Sigmoid colon (tissue), 7 donors: ENCODE measurements around the gene TRIM45. TPM values are rescaled to one million over a fixed set of nuclear protein-coding genes. Genes with fewer than 3 reads are reported as not detected.

ENCODE experiments used
- DNase-seq: peaks from one replicate; pipeline ENCODE4 v3.0.0-alpha.2; 2019
- H3K27ac ChIP-seq, 4 donors: fragments of 200-600 bp; sonication (generic); one replicate each; pipeline ENCODE4 v1.5.1; 2016 to 2019; ENCODE audit warnings: mild to moderate bottlenecking in 1 of 4
- H3K27me3 ChIP-seq, 3 donors: fragments of 200-600 bp; sonication (generic); one replicate each; pipeline ENCODE4 v1.5.1; 2019; ENCODE audit warnings: mild to moderate bottlenecking in 1 of 3
- H3K36me3 ChIP-seq, 4 donors: fragments of 200-600 bp; sonication (generic); one replicate each; pipeline ENCODE4 v1.5.1; 2016 to 2019
- H3K4me1 ChIP-seq, 4 donors: fragments of 200-600 bp; sonication (generic); one replicate each; pipeline ENCODE4 v1.5.1; 2017 to 2019
- H3K4me3 ChIP-seq, 4 donors: fragments of 200-600 bp; sonication (generic); one replicate each; pipeline ENCODE4 v1.5.1; 2017 to 2019; ENCODE audit warnings: mild to moderate bottlenecking in 2 of 4, moderate library complexity in 1 of 4
- H3K9me3 ChIP-seq, 4 donors: fragments of 200-600 bp in 3 of 4; sonication (generic) in 3 of 4; one replicate each; pipeline versions ENCODE4 v1.5.1 to v1.6.1; 2013 to 2019
- EP300 ChIP-seq, 4 donors: sonication (generic); formaldehyde crosslinking; IDR thresholded peaks; one replicate each; pipeline ENCODE4 v1.6.1; 2017; ENCODE audit warnings: antibody characterized with exemption in 4 of 4
- POLR2A ChIP-seq, 2 donors: fragments of 450-650 bp; IDR thresholded peaks; one replicate each; pipeline ENCODE4 v1.6.1; 2016; ENCODE audit warnings: antibody characterized with exemption in 2 of 2, mild to moderate bottlenecking in 2 of 2, moderate library complexity in 2 of 2
- POLR2AphosphoS5 ChIP-seq, 4 donors: sonication (generic); formaldehyde crosslinking; IDR thresholded peaks; one replicate each; pipeline ENCODE4 v1.6.1; 2017; ENCODE audit warnings: antibody characterized with exemption in 4 of 4
- WGBS, 2 donors: extraction: QIAGEN DNeasy Blood & Tissue Kit; methylation state at CpG; one replicate each; pipeline ENCODE4 v1.1.7; 2013; 5-methylcytosine and 5-hydroxymethylcytosine counted together
- intact Hi-C: fragments of 100-400 bp; cut with DNase I; formaldehyde crosslinking; loops from one replicate; pipeline ENCODE4 v1.15.1; 2023
- polyA plus RNA-seq, 3 donors: library from polyadenylated mRNA; stranded (reverse); fragments of 200-250 nt; gene quantifications; one replicate each; pipeline ENCODE4 v1.2.3, GENCODE V29; 2013
- total RNA-seq, 4 donors: library from RNA; depleted of rRNA; stranded (reverse); fragments of >200 nt; gene quantifications; one replicate each; pipeline ENCODE4 v1.1.0, GENCODE V29; 2016
- TF ChIP-seq, protein P1 (sequence below), 4 experiments: fragments of 450-650 bp in 3 of 4; fragments of 200-600 bp in 1 of 4; IDR thresholded peaks; one replicate each; pipeline ENCODE4 v1.5.1; 2016 to 2019; ENCODE audit warnings: antibody characterized with exemption in 4 of 4, mild to moderate bottlenecking in 3 of 4, moderate library complexity in 2 of 4
- donor health status: healthy with polysubstance abuse.
- donor health status: Bipolar disorder and iron deficiency.
- donor health status: healthy.

TRIM45 gene
- total and polyA plus RNA-seq, 7 donors, result 0.46 to 9.1 (median 2.1) TPM

DNA sequence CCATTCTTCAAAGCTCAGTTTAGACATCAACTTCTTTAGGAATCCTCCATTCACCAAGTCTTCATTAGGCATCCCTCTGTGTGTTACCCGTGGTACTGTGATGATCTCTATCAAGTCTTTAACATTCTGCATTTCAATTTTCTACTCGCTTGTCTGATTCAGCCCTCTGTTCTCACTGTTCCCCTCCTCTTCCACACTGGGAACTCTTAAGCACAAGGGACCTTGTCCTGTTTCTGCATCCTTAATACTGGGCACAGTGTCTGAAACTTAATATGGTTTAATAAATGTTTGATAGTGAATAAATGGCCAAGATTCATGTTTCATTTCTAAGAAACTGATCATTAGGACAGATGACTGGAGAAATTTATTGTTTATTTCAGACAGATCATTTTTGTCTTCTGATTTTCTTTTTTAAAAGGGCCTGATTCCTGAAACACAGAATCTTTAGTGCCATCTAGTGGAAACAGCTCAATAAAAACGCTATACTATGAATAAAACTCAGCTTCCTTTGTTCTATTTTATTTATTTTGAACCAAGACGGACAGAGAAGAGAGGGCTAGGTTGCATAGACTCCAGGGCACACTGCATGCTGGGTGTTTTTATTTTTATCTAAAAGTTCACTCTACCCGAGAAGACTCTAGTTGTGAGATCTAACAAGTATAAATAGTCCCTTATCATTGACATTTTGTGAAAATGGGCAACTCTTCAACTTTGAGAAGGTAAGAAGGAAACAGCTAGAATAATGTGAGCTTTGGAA lies 7.0 kb upstream of the TRIM45 start:
- intact Hi-C loops, result loop anchor here (2.0 to 10.0 kb wide), 4 partner anchors 60 to 626 kb away; partner anchors contain the start of gene TENT5C
- Histone ChIP-seq H3K27ac (no peak overlapping the region), H3K9me3 (no peaks in the 10 kb centered on the region), H3K4me1 (no peaks in the 10 kb centered on the region), H3K4me3 (no peak overlapping the region), H3K36me3 (no peaks in the 10 kb centered on the region), H3K27me3 (no peaks in the 10 kb centered on the region)
- no peak for DNase-seq
- 31 to 32% methylated on average over 5 of the region's 5 CpGs for WGBS, 2 donors
- TF ChIP-seq POLR2A (IDR thresholded peaks at IDR 0.05) (no peak), POLR2AphosphoS5 (IDR thresholded peaks at IDR 0.05) (no peak), EP300 (IDR thresholded peaks at IDR 0.05) (no peak)
- TF ChIP-seq, protein P1, sequence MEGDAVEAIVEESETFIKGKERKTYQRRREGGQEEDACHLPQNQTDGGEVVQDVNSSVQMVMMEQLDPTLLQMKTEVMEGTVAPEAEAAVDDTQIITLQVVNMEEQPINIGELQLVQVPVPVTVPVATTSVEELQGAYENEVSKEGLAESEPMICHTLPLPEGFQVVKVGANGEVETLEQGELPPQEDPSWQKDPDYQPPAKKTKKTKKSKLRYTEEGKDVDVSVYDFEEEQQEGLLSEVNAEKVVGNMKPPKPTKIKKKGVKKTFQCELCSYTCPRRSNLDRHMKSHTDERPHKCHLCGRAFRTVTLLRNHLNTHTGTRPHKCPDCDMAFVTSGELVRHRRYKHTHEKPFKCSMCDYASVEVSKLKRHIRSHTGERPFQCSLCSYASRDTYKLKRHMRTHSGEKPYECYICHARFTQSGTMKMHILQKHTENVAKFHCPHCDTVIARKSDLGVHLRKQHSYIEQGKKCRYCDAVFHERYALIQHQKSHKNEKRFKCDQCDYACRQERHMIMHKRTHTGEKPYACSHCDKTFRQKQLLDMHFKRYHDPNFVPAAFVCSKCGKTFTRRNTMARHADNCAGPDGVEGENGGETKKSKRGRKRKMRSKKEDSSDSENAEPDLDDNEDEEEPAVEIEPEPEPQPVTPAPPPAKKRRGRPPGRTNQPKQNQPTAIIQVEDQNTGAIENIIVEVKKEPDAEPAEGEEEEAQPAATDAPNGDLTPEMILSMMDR (IDR thresholded peaks at IDR 0.05), result peak in 2 of 4 experiments; percentile 20 to 46

DNA sequence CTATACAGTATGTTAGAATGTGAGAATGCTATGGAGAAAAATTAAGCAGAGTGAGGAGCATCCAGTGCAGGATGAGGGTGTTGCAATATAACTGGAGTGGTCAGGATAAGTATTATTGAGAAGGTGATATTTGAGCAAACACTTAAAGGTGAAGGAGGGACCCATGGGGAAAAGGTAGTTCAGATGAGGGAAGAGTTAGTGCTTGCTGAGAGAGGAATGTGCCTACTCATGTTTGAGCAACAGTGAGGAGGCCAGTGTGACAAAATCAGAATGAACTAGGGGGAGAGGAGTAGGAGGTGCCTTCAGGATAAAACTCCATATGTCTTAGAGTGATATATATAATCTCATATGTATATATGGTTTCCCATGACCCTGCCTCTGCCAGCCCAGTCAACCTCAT lies 6.2 kb upstream of the TRIM45 start:
- H3K36me3 ChIP-seq, result no peaks in the 10 kb centered on the region
- H3K4me3 ChIP-seq, result no peak overlapping the region
- H3K27me3 ChIP-seq, result no peaks in the 10 kb centered on the region
- intact Hi-C loops, result loop anchor here (2.0 to 10.0 kb wide), 4 partner anchors 59 to 627 kb away; partner anchors contain the start of gene TENT5C
- DNase-seq, result no peak
- no peaks in the 10 kb centered on the region for H3K9me3 ChIP-seq
- no peak for TF ChIP-seq POLR2A (IDR thresholded peaks at IDR 0.05)
- TF ChIP-seq, protein P1 (IDR thresholded peaks at IDR 0.05), result no peak
- no peak for TF ChIP-seq EP300 (IDR thresholded peaks at IDR 0.05)
- TF ChIP-seq POLR2AphosphoS5 (IDR thresholded peaks at IDR 0.05), result no peak
- H3K27ac ChIP-seq, result no peak overlapping the region
- no peaks in the 10 kb centered on the region for H3K4me1 ChIP-seq

DNA sequence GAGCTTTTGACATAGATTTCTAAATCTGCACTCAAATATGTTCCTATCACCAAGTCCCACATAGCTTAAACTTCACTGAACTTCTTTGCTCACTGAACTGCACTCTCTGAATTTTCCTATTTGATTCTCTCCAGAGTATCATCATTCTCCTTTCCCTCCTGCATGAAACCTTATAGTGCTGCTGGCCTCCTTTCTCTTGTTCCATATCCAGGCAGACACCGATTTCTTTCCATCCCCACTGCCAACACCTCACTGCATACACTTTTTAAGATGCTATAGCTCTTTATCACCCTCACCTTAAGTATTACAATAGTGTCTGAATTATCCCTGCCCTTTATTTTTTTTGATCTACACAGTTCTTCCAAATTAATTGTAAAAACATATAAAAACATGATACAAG lies 3.1 kb upstream of the TRIM45 start:
- Histone ChIP-seq H3K27ac (no peak overlapping the region), H3K36me3 (no peaks in the 10 kb centered on the region), H3K4me3 (no peak overlapping the region), H3K9me3 (no peaks in the 10 kb centered on the region), H3K4me1 (peaks cover 0 to 19% (median 13%) of the 10 kb centered on the region in 4 donors), H3K27me3 (no peaks in the 10 kb centered on the region)
- no peak for TF ChIP-seq POLR2AphosphoS5 (IDR thresholded peaks at IDR 0.05)
- no peak for TF ChIP-seq POLR2A (IDR thresholded peaks at IDR 0.05)
- TF ChIP-seq, protein P1 (IDR thresholded peaks at IDR 0.05), result no peak
- no peak for TF ChIP-seq EP300 (IDR thresholded peaks at IDR 0.05)
- intact Hi-C loops, result loop anchor here (5.0 to 10.0 kb wide), 4 partner anchors 160 to 803 kb away; partner anchors contain the start of genes GDAP2, TENT5C and WDR3
- WGBS, 2 donors, result 80 to 81% methylated on average over 1 of the region's 1 CpG
- no peak for DNase-seq

DNA sequence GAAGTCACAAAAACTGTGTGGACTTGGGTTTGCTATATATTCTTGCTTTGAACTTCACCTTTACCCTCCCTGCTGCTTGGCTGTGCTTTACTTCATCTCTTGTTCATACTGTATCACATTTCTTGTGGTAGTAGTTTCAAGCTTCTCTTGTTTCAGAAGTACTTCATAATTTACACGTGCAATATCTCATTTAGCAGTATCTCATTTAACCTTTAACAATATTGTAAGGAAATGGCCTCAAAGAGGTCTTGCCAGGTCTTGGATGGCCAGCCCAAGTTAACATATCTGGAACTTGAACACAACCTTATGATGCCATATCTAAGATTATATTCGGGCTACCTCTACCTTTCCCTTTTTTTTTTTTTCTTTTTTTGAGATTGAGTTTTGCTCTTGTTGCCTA lies 1.7 kb upstream of the TRIM45 start:
- TF ChIP-seq, protein P1 (IDR thresholded peaks at IDR 0.05), result no peak
- no peak for TF ChIP-seq POLR2AphosphoS5 (IDR thresholded peaks at IDR 0.05)
- no peak for TF ChIP-seq POLR2A (IDR thresholded peaks at IDR 0.05)
- TF ChIP-seq EP300 (IDR thresholded peaks at IDR 0.05), result no peak
- no peak overlapping the region for H3K27ac ChIP-seq
- H3K36me3 ChIP-seq, result no peaks in the 10 kb centered on the region
- no peak overlapping the region for H3K4me3 ChIP-seq
- H3K27me3 ChIP-seq, result no peaks in the 10 kb centered on the region
- peaks cover 0 to 19% (median 13%) of the 10 kb centered on the region in 4 donors for H3K4me1 ChIP-seq
- intact Hi-C loops, result loop anchor here (5.0 to 10.0 kb wide), 4 partner anchors 162 to 804 kb away; partner anchors contain the start of genes GDAP2, TENT5C and WDR3
- H3K9me3 ChIP-seq, result no peaks in the 10 kb centered on the region
- 92 to 94% methylated on average over 2 of the region's 2 CpGs for WGBS, 2 donors
- no peak for DNase-seq
